Prostate gland (tissue), 2 donors: ENCODE measurements around the gene DPYD.

ENCODE experiments used
- POLR2A ChIP-seq: fragments of 450-650 bp; IDR thresholded peaks from one replicate; pipeline ENCODE4 v1.6.1; 2016; ENCODE audit warnings: antibody characterized with exemption, mild to moderate bottlenecking
- TF ChIP-seq, protein P1 (sequence below), 4 experiments: fragments of 200-600 bp in 2 of 4; fragments of 450-650 bp in 2 of 4; sonication (generic) in 2 of 4; IDR thresholded peaks; 1 replicate in 3 of 4; 2 replicates in 1 of 4; pipeline ENCODE4 v1.5.1; 2016 to 2019; ENCODE audit warnings: antibody characterized with exemption in 4 of 4, mild to moderate bottlenecking in 2 of 4, moderate library complexity in 2 of 4

DNA sequence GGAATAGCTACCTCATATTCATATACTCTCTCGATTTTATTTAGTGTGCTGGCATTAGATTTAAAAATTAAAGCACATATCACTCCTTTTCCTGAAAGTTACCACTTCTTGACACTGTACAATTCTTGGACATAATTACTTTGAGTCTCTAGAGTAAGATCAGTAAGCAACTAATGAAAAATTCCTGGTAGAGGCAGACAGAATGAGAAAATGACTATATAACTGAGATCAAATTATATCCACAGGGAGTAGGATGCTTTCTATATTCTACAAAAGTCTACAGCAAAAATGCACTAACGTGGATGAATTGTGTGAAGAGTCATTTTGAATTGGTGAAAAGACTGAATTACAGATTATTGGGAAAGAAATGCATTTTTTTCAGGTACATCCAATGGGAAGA is 753.6 kb downstream of the DPYD start:
- TF ChIP-seq, protein P1, sequence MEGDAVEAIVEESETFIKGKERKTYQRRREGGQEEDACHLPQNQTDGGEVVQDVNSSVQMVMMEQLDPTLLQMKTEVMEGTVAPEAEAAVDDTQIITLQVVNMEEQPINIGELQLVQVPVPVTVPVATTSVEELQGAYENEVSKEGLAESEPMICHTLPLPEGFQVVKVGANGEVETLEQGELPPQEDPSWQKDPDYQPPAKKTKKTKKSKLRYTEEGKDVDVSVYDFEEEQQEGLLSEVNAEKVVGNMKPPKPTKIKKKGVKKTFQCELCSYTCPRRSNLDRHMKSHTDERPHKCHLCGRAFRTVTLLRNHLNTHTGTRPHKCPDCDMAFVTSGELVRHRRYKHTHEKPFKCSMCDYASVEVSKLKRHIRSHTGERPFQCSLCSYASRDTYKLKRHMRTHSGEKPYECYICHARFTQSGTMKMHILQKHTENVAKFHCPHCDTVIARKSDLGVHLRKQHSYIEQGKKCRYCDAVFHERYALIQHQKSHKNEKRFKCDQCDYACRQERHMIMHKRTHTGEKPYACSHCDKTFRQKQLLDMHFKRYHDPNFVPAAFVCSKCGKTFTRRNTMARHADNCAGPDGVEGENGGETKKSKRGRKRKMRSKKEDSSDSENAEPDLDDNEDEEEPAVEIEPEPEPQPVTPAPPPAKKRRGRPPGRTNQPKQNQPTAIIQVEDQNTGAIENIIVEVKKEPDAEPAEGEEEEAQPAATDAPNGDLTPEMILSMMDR (IDR thresholded peaks at IDR 0.05) = no peak
- TF ChIP-seq POLR2A = no peak
